ELF-1 (cell line): ENCODE results near the gene BZW2.
A peak's percentile ranks its signal among the peaks of the same experiment; 100 is the strongest.

Source experiments
- DNase-seq: peaks from one replicate; pipeline ENCODE4 v3.0.0-alpha.2; 2016; ENCODE audit warnings: low read depth, low spot score

BZW2 gene

GRCh38 chr7:16670021-16670420, 24.0 kb downstream of the BZW2 start:
- DNase-seq: no peak

- DNase-seq: no peak
Observed at GRCh38 chr7:16670731-16671344, 24.9 kb downstream of the BZW2 start.

GRCh38 chr7:16671811-16672210, 25.8 kb downstream of the BZW2 start:
- DNase-seq: no peak

- no peak for DNase-seq
Observed at GRCh38 chr7:16675277-16675676, 29.3 kb downstream of the BZW2 start.

GRCh38 chr7:16677978-16678494, 32.1 kb downstream of the BZW2 start:
- no peak for DNase-seq

- peak; percentile 63 for DNase-seq
Observed at GRCh38 chr7:16678645-16679566, 32.9 kb downstream of the BZW2 start.

DNA sequence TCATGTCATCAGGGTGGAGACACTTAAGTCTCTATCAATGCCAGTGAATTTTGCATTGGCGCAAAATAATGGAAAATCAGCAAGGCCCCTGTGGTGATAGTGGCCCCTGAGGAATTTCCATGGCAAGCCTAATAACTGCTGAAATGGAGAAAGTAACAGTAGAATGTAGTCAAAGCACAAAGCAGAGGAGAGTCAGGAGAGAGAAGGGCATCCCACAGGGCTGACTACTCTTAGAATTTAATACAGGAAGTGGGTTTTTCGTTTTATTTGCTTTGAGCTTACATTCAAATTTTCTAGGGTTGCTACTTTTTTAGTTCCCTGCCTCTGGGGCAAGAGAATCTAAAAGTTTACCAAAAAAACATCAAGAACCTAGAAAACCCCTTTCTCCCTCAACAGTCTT, 39.0 kb downstream of the BZW2 start:
- DNase-seq: no peak

DNA sequence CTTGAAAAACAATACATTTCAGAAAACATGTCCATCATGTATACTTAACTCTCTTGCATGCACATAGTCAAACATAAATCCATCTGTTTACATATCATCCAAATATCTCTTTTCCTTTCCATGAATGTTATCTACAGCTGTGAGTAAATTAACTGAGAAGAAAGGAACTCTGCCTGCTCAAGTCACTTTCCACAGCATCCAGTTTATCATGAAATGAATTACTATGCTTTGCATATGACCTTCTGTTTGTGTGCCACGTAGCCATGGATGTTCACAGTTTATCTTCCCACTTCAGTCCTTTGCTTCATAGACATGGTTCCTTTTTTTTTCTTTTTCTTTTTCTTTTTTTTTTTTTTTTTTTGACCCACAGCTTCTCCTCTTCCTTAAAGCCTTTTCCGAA, 39.6 kb downstream of the BZW2 start:
- DNase-seq: no peak

GRCh38 chr7:16688249-16688648, 42.3 kb downstream of the BZW2 start:
- DNase-seq: no peak

DNA sequence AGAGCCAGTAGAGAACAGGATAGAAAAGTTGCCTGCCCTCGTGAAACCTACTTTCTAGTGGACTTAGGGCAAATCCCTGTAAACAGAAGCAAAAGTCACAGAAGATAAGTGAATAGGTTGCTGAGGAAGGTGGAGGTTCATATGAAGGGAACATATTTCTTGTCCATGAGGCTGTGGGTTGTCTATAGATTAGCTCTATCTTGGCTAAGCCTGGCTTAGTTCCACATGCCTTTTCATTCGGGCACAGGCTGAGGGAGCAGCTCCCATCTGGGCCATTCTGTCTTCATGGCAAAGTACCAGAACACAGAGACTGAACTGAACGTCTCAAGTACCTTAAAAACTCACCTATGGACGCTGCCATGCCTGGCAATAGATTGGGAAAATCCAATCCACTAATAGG, 45.3 kb downstream of the BZW2 start:
- DNase-seq: no peak

- no peak for DNase-seq
Observed at GRCh38 chr7:16693601-16694318, 47.8 kb downstream of the BZW2 start.

DNA sequence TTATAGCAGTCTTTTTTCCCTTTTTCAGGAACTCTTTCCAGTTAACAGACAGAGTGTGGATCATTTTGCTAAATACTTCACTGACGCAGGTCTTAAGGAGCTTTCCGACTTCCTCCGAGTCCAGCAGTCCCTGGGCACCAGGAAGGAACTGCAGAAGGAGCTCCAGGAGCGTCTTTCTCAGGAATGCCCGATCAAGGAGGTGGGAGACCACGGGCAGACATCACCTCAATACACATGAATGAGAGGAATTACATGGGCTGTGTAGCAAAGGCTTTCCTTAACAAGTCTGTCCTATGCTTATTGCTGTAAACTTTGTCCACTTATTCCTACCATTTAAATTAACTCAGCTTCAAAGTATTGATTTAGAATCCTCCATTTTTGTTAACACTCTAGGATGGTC, 48.8 kb downstream of the BZW2 start:
- DNase-seq: no peak

DNA sequence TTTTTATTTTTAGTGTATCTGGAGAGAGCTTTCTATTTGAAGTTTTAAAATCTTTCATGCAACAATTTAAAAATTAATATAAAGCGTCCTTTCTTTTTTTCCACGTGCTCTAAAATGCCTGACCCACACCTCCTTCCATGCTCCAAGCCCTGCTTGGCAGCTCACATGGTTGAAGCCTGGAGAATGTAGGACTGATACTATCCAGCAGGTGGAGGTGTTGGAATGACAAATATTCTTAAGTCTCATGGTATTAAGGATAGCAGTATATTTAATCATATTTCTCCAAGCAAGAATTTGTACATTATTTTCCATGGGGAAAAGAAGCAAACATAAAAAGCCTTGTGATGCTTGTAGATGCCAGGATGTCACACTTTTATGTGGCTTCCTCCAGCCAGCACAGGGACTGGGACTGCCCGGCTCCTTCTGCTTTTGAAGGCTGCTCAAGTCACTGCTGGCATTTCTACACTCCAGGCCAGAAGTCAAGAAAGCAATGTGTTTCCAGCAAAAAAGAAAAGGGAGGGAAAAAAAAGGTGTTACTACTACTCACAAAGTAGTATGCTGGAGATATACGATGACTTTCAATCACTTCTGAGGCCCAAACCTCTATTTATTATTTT, 49.7 kb downstream of the BZW2 start:
- peak; percentile 29 for DNase-seq

- no peak for DNase-seq
Observed at GRCh38 chr7:16697507-16698199, 51.7 kb downstream of the BZW2 start.

DNA sequence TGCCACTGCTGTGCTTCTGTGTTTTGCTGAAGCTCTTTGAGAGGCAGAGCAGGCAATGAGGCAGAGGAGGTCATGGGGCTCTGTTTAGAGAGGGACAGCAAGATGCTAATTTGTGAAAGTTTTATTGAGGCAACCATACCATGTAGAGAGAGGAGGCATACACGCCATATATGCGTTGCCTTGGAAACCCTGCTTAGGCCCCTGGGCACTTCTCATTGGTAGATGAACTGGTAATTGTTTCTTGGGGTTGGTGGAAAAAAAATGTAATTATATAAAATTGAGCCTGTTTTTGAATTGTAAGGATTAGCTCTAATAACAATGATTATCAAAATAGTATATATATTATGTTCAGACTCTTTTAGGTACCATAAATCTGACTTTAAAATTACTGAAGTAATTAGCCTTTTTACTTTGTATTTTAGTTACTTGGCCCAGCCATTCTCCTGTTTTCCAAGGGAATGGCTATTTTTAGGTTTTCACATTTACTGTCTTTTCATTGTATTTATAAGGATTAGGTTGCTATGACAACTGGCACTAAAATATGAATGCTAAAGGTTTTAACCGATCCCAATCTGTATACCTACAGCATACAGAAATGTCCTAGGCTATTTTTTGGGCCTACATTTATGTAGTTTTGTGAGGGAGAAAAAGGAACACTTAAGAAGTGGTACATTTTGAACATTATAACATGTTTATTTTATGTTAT, 52.4 kb downstream of the BZW2 start:
- DNase-seq: no peak

GRCh38 chr7:16702441-16702840, 56.5 kb downstream of the BZW2 start:
- DNase-seq: no peak

- DNase-seq: no peak
Observed at GRCh38 chr7:16708511-16708910, 62.5 kb downstream of the BZW2 start.

GRCh38 chr7:16708980-16709379, 63.0 kb downstream of the BZW2 start:
- peak; percentile 31 for DNase-seq

- no peak for DNase-seq
Observed at GRCh38 chr7:16710651-16711050, 64.7 kb downstream of the BZW2 start.

DNA sequence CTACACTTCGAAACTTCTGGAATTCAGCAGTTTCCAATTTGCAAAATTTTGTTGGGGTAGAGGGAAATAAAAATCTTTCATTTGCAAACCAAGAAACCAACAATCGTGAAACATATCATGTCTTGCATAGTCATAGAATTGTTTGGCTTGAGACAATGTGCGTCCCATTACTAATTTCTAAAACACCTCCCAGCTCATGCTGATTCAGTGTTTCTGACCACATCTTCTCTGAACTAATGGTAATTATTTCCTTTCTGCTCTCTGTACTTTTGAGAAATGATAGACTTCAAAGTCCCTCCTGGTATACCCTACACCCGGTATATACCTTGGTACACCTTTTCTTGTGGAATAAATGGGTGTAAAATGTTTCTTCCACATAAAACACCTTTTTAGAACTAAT, 65.7 kb downstream of the BZW2 start:
- no peak for DNase-seq

DNA sequence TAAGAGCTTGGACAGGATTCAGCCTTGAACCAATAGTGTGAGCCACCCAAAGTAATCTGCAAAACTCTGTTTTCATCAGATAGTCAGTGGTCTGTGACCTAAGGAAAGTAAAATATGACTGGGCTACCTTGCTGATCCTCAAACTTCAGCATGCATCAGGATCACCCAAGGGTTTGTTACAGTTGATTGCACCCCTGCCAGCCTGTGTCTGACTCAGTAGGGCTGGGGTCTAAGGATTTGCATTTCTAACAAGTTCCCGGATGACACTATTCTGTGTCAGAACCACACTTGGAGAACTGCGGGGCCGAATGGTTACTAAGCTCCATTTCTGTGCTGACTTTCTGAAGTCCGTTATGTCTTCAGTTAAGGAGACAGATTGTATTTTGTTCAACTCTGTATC, 66.9 kb downstream of the BZW2 start:
- no peak for DNase-seq
